ENCODE measurements around the gene UNC80. TPM values are rescaled to one million over a fixed set of nuclear protein-coding genes. Genes with fewer than 3 reads are reported as not detected.

Gene UNC80
- total RNA-seq, 4 donors from 2014 or later, result 0.19 TPM; not detected in 3

GRCh38 chr2:210034087-210034683 is 262.6 kb downstream of the UNC80 start:
- DNase-seq, result no peak
- intact Hi-C loops (cut with DNase I), result no loop called here
- H3K4me3 ChIP-seq, result no peak overlapping the region
- WGBS, 2 donors, result 56 to 73% methylated on average over 2 of the region's 2 CpGs
- H3K36me3 ChIP-seq, result peaks cover 0 to 2% (median 0%) of the 10 kb centered on the region in 3 donors
- TF ChIP-seq POLR2A (IDR thresholded peaks at IDR 0.05) (no peak), CTCF (IDR thresholded peaks at IDR 0.05) (no peak)
- no peak overlapping the region for H3K27ac ChIP-seq
- no peaks in the 10 kb centered on the region for H3K27me3 ChIP-seq
- H3K4me1 ChIP-seq, result no peaks in the 10 kb centered on the region
- no peaks in the 10 kb centered on the region for H3K9me3 ChIP-seq

- DNase-seq, result no peak
Observed at GRCh38 chr2:210035679-210036078, 264.0 kb downstream of the UNC80 start.

GRCh38 chr2:210038078-210038477 is 266.4 kb downstream of the UNC80 start:
- intact Hi-C loops (cut with DNase I), result no loop called here
- H3K27me3 ChIP-seq, result no peaks in the 10 kb centered on the region
- DNase-seq, result no peak
- no peak overlapping the region for H3K4me3 ChIP-seq
- peaks cover 0 to 13% (median 0%) of the 10 kb centered on the region in 3 donors for H3K36me3 ChIP-seq
- H3K4me1 ChIP-seq, result no peaks in the 10 kb centered on the region
- TF ChIP-seq CTCF (IDR thresholded peaks at IDR 0.05) (no peak), POLR2A (IDR thresholded peaks at IDR 0.05) (no peak)
- 91 to 92% methylated on average over 3 of the region's 3 CpGs for WGBS, 2 donors
- no peak overlapping the region for H3K27ac ChIP-seq
- no peaks in the 10 kb centered on the region for H3K9me3 ChIP-seq

More at GRCh38 chr2:210035679-210036078, 264.0 kb downstream of the UNC80 start:
- H3K36me3 ChIP-seq, result no peaks in the 10 kb centered on the region
- H3K27ac ChIP-seq, result no peak overlapping the region
- intact Hi-C loops (cut with DNase I), result no loop called here
- H3K9me3 ChIP-seq, result no peaks in the 10 kb centered on the region
- no peak for TF ChIP-seq POLR2A (IDR thresholded peaks at IDR 0.05)
- TF ChIP-seq CTCF (IDR thresholded peaks at IDR 0.05), result no peak
- no peaks in the 10 kb centered on the region for H3K27me3 ChIP-seq
- 85 to 91% methylated on average over 4 of the region's 4 CpGs for whole genome bisulfite sequencing, 2 donors
- H3K4me1 ChIP-seq, result no peaks in the 10 kb centered on the region
- no peak overlapping the region for H3K4me3 ChIP-seq

GRCh38 chr2:210046851-210047500 is 275.3 kb downstream of the UNC80 start:
- 83 to 94% methylated on average over 2 of the region's 2 CpGs for WGBS, 2 donors
- no peaks in the 10 kb centered on the region for H3K27me3 ChIP-seq
- H3K27ac ChIP-seq, result no peak overlapping the region
- intact Hi-C loops (cut with DNase I), result no loop called here
- TF ChIP-seq CTCF (IDR thresholded peaks at IDR 0.05) (no peak), POLR2A (IDR thresholded peaks at IDR 0.05) (no peak)
- H3K9me3 ChIP-seq, result peaks cover 0 to 3% (median 0%) of the 10 kb centered on the region in 3 donors
- H3K36me3 ChIP-seq, result peaks cover 0 to 14% (median 0%) of the 10 kb centered on the region in 3 donors
- no peak overlapping the region for H3K4me3 ChIP-seq
- H3K4me1 ChIP-seq, result no peaks in the 10 kb centered on the region
- no peak for DNase-seq

Small RNA genes within 50 kb of the gene (small RNA-seq; reads per million reads assigned to genes)
- gene RNA5SP118, result 0 reads per million in 4 donors

Other genes starting within 250 kb of the UNC80 start
- gene RPE, start 230.8 kb downstream of the UNC80 start, total RNA-seq, result 100 to 1,000 TPM in 1 of 4 donors, 10 to 100 TPM in 3; 31.0 to 105 (median 55.5) TPM